SK-MEL-5 (cell line): ENCODE results near the gene KLK2. TPM values are rescaled to one million over a fixed set of nuclear protein-coding genes. Genes with fewer than 3 reads are reported as not detected.

Experiments used
- DNase-seq: peaks from one replicate; pipeline ENCODE4 v3.0.0-alpha.2; 2016; ENCODE audit warnings: low read depth, low spot score
- in situ Hi-C: cut with HindIII; loops from 2 replicates; pipeline ENCODE4 v1.10.0; 2016; ENCODE audit warnings: low sequenced_read_pairs, high pct_unique_total_duplicates, low pct_unique_long_range_greater_than_20kb
- polyA plus RNA-seq, 2 experiments: library from polyadenylated mRNA; depleted of rRNA; stranded (reverse); fragments of >200 nt; gene quantifications; 2 replicates each; pipeline ENCODE4 v1.2.3, GENCODE V29; 2015
- total RNA-seq: library from RNA; depleted of rRNA; stranded (reverse); fragments of >200 nt; shearing (Covaris generic); gene quantifications from 2 replicates; pipeline ENCODE4 v1.2.3, GENCODE V29; 2014; rRNA removed

KLK2 gene
- total RNA-seq = 0.96 and 2.0 TPM in 2 replicates
- polyA plus RNA-seq (2015; cell fraction: cytosol; rRNA removed) = 0.63 and 4.5 TPM in 2 replicates
- 19.7 and 22.8 TPM in 2 replicates for polyA plus RNA-seq (2015; cell fraction: nucleus; rRNA removed)

DNA sequence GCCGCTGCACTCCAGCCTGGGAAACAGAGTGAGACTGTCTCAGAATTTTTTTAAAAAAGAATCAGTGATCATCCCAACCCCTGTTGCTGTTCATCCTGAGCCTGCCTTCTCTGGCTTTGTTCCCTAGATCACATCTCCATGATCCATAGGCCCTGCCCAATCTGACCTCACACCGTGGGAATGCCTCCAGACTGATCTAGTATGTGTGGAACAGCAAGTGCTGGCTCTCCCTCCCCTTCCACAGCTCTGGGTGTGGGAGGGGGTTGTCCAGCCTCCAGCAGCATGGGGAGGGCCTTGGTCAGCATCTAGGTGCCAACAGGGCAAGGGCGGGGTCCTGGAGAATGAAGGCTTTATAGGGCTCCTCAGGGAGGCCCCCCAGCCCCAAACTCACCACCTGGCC is at the start of gene KLK2:
KLK2 (plus strand) TSS at position 384 of the 400 bp plus-strand sequence. CDS start 35 bp downstream, outside the sequence.
- in situ Hi-C loops = no loop called here
- DNase-seq = no peak

DNA sequence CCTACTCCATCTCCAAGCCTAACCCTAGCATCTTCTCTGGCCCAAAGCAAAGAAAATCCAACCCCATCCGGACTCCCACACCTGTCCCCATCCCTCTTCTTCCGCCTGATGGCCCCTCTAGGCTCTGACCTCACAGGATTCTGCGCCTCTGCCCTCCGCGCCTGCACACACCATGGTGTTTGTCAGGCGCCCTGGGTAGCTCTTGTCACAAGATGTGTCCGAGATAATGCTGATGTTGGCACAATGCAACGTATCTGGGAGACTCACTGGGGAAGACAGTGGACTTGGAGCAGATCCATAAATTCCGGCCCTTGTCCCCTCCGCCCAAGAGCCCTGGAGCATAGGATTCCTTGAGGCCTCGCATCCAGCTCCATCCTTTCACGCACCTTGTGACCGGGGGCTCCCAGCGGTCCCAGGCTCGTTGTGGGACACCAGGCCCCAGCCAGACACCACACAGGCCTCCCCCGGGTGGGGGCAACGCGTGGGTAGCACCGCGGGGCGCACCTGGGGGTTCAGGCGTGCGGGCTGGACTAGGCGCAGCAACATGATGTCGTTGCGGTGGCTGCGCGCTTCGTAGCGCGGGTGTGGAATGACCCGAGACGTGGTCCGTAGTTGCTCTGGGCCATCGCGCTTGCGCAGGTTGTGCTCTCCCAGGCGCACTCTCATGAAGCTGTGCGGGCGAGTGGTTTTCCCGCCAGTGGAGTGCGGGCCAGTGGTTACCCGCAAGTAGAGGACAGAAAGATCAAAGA is 46.6 kb upstream of the KLK2 start:
- no peak for DNase-seq
- in situ Hi-C loops = no loop called here

DNA sequence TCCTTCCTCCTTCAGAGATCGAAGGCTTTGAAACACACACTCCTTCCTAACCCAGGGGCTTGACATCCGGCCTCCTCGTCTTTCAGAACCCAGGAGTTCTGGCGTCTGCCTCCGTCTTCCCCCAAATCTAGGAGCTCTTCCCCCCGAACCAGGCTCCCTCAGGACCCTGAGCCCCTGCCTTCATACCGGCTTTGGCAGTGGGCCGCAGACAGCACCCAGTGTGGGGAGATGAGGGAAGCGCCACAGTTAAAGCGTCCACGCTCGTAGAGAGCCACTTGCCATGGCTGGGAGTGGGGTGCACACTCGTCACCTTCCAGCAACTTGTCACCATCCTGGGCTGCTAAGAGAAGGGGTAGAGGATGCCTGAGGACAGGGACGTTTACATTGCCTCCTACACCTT is 45.8 kb upstream of the KLK2 start:
- in situ Hi-C loops = no loop called here
- DNase-seq = no peak

DNA sequence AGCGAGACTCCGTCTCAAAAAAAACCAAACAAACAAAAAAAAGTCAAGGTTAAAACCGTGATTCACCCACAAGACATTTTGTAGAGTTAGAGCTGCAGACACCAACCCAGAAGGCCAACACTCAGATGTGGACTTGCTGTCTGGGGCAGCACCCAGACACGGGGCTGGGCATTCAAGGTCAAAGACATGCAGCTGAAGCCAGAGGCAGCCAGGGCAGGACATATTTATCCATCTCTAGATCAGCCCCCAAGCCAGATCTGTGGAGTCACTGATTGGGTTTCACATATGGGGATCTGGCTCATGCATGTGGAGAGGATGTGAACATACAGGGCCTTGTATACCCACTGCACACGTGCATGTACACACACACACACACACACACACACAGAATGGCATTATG is 43.4 kb upstream of the KLK2 start:
- DNase-seq = no peak
- in situ Hi-C loops = no loop called here

DNA sequence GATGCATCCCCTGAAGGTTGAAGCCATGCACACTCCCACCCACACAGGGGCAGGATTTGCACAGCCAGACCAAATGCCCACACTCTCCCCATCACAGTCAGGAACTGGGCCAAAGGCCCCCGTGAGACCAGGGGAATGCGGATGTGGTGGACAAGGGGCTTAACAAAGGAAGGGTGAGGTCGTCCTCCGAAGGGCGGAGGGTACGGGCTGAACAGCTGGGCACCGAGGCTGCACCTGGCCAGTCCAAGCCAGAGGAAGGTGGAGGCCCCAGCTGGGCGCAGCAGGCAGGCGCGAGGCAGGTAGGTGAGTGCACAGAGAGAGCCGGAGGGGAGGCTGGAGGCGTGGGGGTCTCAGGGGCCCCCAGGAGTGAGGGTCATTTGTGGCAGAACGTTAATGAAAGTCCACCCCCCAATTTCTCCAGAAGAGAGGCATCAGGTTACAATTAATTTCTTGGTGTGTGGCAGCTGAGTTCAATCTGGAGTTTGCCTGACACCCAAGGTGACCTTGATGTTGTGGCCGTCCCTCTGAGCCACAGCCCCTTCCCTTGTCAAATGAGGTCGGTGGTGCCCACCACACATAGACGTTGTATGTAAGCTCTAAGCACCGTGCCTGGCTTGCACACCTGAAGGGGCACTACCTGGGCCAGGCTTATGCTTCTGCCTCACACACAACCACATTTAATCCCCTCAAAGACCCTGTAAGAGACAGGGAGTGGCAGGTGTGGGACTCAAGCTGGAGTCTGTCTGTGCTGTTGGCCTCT is 42.8 kb upstream of the KLK2 start:
- DNase-seq = no peak
- in situ Hi-C loops = no loop called here

DNA sequence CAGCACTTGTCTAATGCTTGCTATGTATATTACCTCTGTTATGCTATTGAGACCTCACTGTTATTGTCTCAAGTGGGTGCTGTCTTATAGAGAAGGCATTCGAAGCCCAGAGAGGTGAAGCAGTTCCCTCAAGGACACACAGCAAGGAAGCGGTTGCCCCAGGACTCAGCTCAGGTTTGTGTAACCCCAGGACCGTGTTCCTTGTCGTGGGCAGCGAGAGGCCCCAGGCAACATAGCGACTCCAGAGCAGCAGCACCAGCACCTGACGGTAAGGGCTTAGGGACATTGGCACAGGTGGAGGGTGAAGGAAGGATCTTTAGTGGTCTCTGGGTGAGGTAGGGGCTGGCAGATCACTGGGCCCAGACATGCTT is 42.2 kb upstream of the KLK2 start:
- in situ Hi-C loops = no loop called here
- DNase-seq = no peak

DNA sequence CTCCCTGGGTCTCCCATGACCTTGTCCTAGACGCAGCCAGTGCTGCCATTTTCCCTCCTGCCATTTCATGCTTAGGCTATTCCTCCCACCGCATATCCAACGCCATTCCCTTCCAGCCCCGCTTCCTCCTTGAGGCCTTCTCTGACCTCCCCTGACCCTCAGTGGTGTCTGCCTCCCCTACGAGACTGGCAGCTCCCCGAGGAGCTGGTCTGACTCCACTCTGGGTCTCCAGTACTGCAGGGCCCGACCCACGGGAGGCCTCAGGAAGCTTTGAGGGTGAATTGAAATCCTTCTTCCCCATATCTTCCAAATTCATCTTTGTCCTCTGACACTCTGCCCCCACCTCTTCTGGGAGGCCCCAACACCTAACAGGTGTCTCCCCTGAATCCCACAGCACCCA is 40.6 kb upstream of the KLK2 start:
- DNase-seq = no peak
- in situ Hi-C loops = no loop called here

DNA sequence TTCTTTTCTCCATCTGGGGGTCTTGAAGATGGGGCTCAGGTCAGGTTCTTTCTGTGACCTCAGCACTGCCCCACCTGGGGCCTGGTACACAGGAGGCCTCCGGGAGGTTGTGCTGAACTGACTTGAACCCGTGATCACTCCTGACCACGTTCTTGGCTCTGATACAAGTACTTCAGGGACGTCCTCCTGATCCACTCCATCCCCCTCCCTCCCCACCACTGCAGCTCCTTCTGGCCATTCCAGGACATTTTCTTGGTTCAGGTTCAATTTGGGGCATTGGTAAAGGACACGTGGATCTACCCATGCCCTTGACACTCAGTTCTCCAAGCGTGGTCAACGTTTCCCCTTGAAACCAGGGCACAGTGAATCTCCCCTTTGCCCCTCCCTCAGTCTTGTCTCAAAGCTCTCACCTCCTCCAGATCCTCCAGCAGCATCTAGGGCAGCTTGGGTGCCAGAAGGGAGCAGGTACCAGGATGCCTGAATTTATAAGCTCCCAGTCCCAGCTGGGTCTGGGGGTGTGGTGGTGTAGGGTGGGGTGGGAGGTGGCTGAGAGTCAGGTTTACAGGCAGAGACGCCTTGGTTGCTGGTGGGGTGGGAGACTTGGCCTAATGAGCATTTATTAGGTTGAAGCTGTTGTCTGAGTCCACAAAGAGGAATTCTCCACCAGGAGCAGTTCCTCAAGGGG is 40.0 kb upstream of the KLK2 start, which contains the start of gene KLK15:
KLK15 (minus strand) TSS at position 458 of the 685 bp plus-strand sequence. CDS start 2,082 bp downstream, outside the sequence.
- DNase-seq = no peak
- in situ Hi-C loops = no loop called here

DNA sequence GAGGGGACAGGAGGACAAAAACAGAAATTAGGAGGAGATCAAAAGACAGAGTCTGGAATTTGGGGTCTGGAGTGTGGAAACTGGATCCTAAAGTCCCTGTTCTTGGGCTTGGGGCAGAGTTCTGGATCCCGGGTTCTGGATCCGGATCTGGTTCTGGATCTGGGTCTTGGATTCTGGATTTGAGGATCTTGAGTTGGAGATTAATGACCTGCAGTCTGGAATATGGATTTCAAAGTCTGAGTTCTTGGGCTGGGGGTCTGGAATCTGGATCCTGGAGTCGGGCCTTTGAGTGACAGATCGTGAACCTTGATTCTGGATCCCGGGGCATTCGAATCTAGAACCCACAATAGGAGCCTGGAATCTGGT is 39.5 kb upstream of the KLK2 start:
- DNase-seq = no peak
- in situ Hi-C loops = no loop called here

DNA sequence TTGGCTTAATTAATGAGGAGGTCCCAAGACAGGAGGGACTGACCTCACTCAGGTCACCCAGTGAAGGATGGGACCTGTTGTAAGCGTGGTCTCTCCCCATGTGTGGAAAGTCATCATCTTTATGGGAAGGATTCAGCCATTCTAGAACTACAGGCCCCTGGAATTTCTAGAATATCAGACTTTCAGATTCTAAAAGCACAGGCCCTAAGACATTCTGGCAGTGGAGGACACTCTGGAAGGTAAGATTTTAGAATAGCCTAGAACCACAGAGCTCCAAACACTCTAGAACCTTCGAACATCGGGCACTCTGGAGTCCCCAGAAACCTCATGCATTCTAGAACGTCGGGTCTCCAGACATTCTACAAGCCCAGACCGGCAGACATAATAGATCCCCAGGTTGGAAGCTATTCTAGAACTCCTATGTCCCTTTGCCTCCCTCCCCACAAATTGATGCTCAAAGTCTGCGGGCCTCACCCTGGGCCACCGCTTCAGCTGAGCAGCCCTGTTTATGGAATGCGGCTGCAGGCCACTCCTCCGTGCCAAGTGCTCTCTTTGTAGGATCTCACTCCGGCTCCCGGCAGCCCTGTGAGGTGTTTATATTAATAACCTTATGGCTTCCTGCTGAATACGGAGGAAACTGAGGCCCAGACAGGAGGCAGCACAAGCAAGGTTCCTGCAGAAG is 38.0 kb upstream of the KLK2 start:
- in situ Hi-C loops = no loop called here
- DNase-seq = no peak

DNA sequence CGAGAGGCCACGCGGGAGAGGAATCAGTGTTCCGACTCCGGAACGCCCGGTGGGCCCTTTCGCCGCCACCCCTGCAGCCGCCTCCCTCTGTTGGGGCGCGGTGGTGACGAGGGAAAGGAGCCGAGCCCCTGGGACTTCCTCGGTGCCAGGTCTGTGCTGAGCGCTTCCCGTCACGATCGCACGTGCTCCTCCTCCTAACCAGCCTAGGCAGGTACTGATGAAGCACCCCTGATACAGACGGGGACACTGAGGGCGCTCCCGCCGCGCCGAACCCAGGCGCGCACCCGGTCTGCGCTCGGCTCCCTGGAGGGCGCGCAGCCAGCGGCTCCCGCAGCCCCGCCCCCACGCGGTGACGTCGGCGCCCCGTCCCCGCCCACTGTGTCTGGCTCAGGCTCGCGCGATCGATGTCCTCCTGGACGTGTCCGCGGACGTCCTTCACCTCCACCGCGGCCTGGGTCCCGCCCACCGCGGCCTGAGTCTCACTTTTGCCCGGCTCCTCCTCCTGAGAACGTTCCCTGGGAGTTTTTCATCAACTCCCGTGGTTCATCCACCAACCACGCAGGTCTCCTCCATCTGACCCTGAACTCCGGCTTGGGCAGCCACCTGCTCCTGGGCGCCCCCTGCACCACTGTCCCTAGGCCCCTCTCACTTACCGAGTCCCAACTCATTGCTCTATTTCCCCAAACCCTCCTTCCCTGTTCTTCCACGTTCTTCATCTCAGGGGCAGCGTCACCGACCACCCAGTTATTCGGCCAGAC is 37.3 kb upstream of the KLK2 start:
- peak; percentile 61 for DNase-seq
- in situ Hi-C loops = no loop called here

DNA sequence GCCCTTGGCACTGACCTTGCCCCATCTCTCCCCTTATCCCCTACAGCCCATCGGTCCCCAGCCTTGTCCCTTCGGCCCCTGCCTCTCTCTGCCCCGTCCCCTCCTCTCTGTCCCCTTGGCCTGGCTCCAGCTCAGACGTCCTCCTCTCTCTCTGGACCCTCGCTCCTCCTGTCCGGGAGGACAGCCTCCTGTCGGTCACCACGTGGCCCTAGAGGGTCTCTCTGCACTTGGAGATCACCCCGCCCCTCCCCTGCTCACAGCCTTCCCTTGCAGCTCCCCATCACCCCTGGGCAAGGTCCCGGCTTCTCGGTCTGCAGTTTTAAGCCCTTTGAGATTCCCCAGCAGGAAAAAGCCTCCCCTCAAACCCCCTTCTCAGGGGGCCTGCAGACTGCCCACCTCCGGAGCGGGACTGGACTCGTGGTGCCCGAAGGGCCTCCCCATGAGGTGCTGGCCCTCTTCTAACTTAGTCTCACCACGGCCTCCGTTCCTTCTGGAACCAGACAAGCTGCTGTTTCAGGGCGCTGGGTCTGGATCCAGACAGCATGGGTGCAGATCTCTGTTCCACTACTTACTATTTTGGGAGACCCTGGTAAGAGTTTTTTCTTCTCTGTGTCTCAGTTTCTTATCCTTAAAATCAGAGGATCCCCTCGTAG is 36.6 kb upstream of the KLK2 start:
- in situ Hi-C loops = no loop called here

DNA sequence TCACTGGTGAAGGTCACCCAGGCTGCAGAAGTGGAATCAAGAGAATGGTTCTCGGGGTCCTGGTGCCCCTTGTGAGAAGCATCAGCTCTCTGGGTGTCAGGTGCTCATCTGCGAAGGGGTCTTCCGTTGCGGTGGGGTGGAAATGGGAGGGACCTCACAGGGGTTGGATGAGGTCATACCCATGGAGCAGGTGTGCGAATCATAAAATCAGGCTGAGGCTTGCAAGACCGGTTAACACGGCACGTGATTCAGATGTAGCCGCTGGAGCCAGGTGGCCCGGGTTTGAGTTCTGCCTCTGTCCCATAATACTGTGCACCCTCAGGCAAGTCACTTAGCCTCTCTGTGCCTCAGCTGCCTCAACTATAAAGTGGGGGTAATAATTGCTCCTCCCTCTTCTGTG is 35.9 kb upstream of the KLK2 start:
- in situ Hi-C loops = no loop called here

More for the DNA sequence above, 36.6 kb upstream of the KLK2 start:
- DNase-seq = no peak

DNA sequence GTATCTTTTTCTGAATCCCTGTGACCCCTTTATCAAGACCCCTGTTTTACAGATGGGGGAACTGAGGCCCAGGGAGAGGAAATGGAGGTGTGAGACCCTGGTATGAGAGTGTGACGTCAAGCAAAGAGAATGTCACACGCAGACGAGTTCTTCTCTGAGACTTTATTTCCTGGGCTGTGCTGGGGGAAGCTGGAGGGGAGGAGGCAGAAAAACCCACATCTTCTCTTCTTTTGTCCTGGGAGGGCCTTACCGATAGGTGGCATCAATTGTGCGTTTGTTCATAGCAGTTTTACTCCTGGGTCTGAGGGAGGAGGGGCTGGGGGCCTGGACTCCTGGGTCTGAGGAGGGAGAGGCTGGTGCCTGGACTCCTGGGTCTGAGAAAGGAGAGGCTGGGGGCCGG is 35.0 kb upstream of the KLK2 start:
- DNase-seq = peak; percentile 43
- in situ Hi-C loops = no loop called here

More for the DNA sequence above, 35.9 kb upstream of the KLK2 start:
- no peak for DNase-seq

DNA sequence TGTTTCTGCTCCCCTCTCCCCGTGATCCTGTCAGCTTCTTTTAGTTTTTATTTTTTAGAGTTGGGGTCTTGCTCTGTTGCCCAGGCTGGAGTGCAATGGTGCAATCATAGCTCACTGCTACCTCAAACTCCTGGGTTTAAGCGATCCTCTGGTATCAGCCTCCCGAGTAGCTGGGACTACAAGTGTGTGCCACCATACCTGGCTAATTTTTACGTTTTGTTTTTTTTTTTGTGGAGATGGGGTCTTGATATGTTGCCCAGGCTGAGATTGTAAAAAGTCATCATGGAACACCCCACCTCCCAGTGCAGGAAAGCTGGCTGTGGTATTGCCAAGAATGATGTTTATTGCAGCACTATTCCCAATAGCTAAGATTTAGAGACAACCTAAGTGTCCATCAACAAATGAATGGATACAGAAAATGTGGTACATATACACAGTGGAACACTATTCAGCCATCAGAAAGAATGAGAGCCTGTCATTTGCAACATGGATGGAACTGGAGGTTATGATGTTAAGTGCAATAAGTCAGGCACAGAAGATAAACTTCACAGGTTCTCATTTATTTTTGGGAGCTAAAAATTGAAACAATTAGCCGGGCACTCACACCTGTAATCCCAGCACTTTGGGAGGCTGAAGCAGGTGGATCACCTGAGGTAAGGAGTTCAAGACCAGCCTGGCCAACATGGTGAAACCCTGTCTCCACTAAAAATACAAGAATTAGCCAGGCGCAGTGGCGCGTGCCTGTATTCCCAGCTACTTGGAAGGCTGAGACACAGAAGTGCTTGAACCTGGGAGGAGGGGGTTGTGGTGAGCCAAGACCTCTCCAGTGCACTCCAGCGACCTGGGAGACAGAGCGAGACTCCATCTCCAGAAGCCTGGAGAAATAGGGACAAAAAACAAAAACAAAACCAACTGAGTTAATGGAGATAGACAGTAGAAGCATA is 33.3 kb upstream of the KLK2 start:
- in situ Hi-C loops = no loop called here
- no peak for DNase-seq

DNA sequence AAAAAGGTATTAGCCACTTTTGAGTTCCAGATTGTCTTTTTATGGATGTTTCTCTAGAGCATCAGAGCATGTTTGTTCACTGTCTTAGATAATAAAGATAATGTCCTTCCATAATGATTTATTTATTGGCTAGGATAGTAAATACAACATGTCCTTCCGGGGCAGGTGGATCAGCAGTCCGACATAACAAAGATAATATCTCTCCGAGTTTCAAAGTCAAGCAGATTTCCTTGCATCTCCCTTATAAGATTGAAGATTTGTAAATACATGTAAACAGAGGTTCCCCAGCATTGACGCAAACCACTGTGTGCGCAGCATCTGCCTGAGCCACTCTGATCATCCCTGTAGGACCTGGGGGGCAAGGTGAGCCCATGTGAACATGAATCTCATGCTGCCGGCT is 31.1 kb upstream of the KLK2 start:
- in situ Hi-C loops = no loop called here
- no peak for DNase-seq
